Adrenal gland (tissue), 5 donors: ENCODE data around the gene PPP2R5C.

Experiments used
- POLR2A ChIP-seq, 2 donors: fragments of 450-650 bp; IDR thresholded peaks; one replicate each; pipeline ENCODE4 v1.6.1; 2017; ENCODE audit warnings: antibody characterized with exemption in 2 of 2, mild to moderate bottlenecking in 2 of 2, moderate library complexity in 1 of 2
- TF ChIP-seq, protein P1 (sequence below), 6 experiments: fragments of 450-650 bp in 4 of 6; fragments of 200-600 bp in 2 of 6; sonication (generic) in 1 of 6; IDR thresholded peaks; 1 replicate in 5 of 6; 2 replicates in 1 of 6; pipeline versions ENCODE4 v1.5.1 to v1.8.0; 2016 to 2021; ENCODE audit warnings: antibody characterized with exemption in 6 of 6, mild to moderate bottlenecking in 2 of 6, moderate library complexity in 1 of 6
- donor health status: DM: no; HTN: no; CAD: no.

DNA sequence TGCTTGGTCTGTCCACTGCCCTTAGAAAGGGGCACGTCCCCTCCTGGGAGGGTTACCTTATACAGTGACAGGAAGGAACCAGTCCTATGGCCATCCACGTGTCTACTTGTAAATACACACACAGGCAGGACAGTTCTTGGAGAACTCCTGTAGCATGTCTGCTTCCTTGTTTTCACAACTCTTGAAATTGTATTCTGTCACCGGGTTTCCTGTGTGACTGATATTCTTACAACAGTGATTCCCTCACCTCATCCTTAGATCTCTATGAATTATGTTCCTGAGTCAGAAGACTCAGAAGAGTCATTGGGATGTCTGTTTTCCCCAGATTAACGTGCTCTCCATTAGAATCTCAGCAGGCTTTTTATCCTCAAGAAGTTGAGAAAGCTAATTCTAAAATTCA lies 158.8 kb downstream of the PPP2R5C start:
- TF ChIP-seq, protein P1, sequence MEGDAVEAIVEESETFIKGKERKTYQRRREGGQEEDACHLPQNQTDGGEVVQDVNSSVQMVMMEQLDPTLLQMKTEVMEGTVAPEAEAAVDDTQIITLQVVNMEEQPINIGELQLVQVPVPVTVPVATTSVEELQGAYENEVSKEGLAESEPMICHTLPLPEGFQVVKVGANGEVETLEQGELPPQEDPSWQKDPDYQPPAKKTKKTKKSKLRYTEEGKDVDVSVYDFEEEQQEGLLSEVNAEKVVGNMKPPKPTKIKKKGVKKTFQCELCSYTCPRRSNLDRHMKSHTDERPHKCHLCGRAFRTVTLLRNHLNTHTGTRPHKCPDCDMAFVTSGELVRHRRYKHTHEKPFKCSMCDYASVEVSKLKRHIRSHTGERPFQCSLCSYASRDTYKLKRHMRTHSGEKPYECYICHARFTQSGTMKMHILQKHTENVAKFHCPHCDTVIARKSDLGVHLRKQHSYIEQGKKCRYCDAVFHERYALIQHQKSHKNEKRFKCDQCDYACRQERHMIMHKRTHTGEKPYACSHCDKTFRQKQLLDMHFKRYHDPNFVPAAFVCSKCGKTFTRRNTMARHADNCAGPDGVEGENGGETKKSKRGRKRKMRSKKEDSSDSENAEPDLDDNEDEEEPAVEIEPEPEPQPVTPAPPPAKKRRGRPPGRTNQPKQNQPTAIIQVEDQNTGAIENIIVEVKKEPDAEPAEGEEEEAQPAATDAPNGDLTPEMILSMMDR (IDR thresholded peaks at IDR 0.05) = no peak
- no peak for TF ChIP-seq POLR2A (IDR thresholded peaks at IDR 0.05)
